ENCODE measurements around the gene OTOP1.
"Not testable (repeated sequence)": the region's sequence is repeated elsewhere in the genome, so short reads cannot be mapped to it uniquely, and the experiment has no call there.

OTOP1 gene

DNA sequence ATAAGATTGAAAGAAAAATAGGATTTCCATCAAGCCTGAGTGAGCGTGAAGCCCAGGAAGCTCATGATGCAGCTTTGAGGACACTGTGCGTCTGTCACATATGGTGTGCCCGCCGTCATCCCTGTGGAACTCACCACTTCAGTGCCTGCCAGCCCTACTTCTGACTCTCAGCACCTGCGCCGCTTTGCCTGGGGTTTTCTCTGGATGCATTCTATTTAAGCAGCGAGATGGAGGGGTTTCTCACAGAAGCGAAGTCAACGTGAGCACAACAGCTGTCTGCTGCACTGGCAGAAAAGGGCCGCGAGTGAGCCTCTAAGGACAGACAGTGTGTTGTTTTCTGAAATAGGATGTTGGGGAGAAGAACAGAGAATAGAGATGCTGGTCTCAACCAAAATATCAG is 27.5 kb upstream of the OTOP1 start:
- H3K79me2 ChIP-seq (ENCODE audit: insufficient read depth, low read length), result no peaks in the 10 kb centered on the region
- no peaks in the 10 kb centered on the region for H4K20me1 ChIP-seq (ENCODE audit: insufficient read depth, low read length)
- H3K36me3 ChIP-seq (ENCODE audit: insufficient read depth, low read length), result no peaks in the 10 kb centered on the region
- no peak overlapping the region for H3K4me3 ChIP-seq (ENCODE audit: low read depth, low read length, poor library complexity, severe bottlenecking)
- H2AFZ ChIP-seq (ENCODE audit: low read length), result no peak overlapping the region
- no peaks in the 10 kb centered on the region for H3F3A ChIP-seq (ENCODE audit: insufficient read depth, low read length)
- H3K9ac ChIP-seq (ENCODE audit: low read length), result no peak overlapping the region
- no peaks in the 10 kb centered on the region for H3K9me2 ChIP-seq (ENCODE audit: low read depth, low read length)
- H3K27me3 ChIP-seq (ENCODE audit: insufficient read depth, low read length), result no peaks in the 10 kb centered on the region
- H3K4me2 ChIP-seq (ENCODE audit: low read length), result no peak overlapping the region
- no peak for TF ChIP-seq EZH2 (IDR thresholded peaks at IDR 0.05; ENCODE audit: borderline replicate concordance, low read length)
- TF ChIP-seq, protein P1, sequence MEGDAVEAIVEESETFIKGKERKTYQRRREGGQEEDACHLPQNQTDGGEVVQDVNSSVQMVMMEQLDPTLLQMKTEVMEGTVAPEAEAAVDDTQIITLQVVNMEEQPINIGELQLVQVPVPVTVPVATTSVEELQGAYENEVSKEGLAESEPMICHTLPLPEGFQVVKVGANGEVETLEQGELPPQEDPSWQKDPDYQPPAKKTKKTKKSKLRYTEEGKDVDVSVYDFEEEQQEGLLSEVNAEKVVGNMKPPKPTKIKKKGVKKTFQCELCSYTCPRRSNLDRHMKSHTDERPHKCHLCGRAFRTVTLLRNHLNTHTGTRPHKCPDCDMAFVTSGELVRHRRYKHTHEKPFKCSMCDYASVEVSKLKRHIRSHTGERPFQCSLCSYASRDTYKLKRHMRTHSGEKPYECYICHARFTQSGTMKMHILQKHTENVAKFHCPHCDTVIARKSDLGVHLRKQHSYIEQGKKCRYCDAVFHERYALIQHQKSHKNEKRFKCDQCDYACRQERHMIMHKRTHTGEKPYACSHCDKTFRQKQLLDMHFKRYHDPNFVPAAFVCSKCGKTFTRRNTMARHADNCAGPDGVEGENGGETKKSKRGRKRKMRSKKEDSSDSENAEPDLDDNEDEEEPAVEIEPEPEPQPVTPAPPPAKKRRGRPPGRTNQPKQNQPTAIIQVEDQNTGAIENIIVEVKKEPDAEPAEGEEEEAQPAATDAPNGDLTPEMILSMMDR (IDR thresholded peaks at IDR 0.05; ENCODE audit: low read length), result no peak
- no peaks in the 10 kb centered on the region for H3K9me3 ChIP-seq (ENCODE audit: low read length)
- no peaks in the 10 kb centered on the region for H3K4me1 ChIP-seq (ENCODE audit: insufficient read depth, low read length, severe bottlenecking)
- H3K27ac ChIP-seq (ENCODE audit: low read depth, low read length, poor library complexity, severe bottlenecking), result no peak overlapping the region

DNA sequence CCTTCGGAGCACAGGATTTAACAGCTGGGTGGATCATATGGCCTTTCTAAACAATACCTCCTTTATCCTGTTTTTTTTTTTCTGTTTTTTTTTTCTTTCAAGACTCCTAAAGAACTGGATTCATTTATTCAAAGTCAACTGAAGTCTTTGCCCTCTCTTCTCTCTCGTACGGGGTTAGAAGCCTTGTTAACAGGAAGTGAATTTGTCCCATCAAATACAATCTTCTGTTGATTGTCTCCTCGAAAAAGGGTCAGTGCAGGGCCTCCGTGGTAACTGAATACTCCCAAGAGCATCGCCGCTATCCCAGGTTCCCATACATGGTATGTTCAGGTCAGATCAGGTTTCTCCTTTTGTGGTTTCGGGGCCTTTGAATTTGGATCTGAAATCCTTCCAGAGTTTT is 23.1 kb upstream of the OTOP1 start:
- Histone ChIP-seq H4K20me1 (ENCODE audit: insufficient read depth, low read length) (no peaks in the 10 kb centered on the region), H3K79me2 (ENCODE audit: insufficient read depth, low read length) (0 out of 2 replicates have a peak, but pooled peaks cover 5% of the 10 kb centered on the region), H3K4me1 (ENCODE audit: insufficient read depth, low read length, severe bottlenecking) (peaks cover 14% of the 10 kb centered on the region), H3K9me3 (ENCODE audit: low read length) (no peaks in the 10 kb centered on the region), H3K36me3 (ENCODE audit: insufficient read depth, low read length) (0 out of 2 replicates have a peak, but pooled peaks cover 4% of the 10 kb centered on the region), H3K4me2 (ENCODE audit: low read length) (no peak overlapping the region), H3K27ac (ENCODE audit: low read depth, low read length, poor library complexity, severe bottlenecking) (no peak overlapping the region), H2AFZ (ENCODE audit: low read length) (no peak overlapping the region), H3K4me3 (ENCODE audit: low read depth, low read length, poor library complexity, severe bottlenecking) (no peak overlapping the region), H3K9ac (ENCODE audit: low read length) (no peak overlapping the region), H3K27me3 (ENCODE audit: insufficient read depth, low read length) (no peaks in the 10 kb centered on the region), H3F3A (ENCODE audit: insufficient read depth, low read length) (no peaks in the 10 kb centered on the region), H3K9me2 (ENCODE audit: low read depth, low read length) (no peaks in the 10 kb centered on the region)
- TF ChIP-seq, protein P1 (IDR thresholded peaks at IDR 0.05; ENCODE audit: low read length), result no peak
- no peak for TF ChIP-seq EZH2 (IDR thresholded peaks at IDR 0.05; ENCODE audit: borderline replicate concordance, low read length)

DNA sequence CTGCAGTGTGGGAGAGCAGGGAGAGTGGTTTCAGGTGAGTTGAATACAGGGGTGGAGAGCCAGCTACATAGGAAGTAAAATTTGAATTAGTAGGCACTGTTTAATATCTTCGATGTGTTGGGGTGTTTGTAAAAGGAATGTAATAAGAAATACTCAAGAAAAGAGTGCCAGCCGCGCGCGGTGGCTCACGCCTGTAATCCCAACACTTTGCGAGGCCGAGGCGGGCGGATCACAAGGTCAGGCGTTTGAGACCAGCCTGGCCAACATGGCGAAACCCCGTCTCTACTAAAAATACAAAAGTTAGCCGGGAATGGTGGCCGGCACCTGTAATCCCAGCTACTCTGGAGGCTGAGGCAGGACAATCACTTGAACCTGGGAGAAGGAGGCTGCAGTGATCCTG is 22.6 kb upstream of the OTOP1 start:
- H3K9ac ChIP-seq (ENCODE audit: low read length); H3K4me2 ChIP-seq (ENCODE audit: low read length): not testable (repeated sequence)
- H3K4me1 ChIP-seq (ENCODE audit: insufficient read depth, low read length, severe bottlenecking), result peaks cover 14% of the 10 kb centered on the region

DNA sequence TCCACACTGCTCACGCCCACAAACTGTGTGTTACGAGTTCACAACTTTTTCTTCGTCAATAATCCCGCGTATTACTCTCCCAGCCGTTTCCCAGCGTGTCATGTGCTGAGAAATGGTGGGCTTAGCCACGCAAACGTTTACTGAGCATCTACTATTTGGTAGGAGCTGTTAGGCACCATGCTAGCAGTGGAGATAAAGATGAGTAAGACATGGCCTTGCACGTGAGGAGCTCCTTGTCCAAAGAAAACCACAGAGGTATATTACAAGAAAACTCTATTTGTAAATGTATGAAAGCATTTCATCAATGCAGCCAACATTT is 22.1 kb upstream of the OTOP1 start:
- no peaks in the 10 kb centered on the region for H3K9me2 ChIP-seq (ENCODE audit: low read depth, low read length)
- H3K4me3 ChIP-seq (ENCODE audit: low read depth, low read length, poor library complexity, severe bottlenecking), result peak overlapping the region; percentile 84
- TF ChIP-seq, protein P1 (IDR thresholded peaks at IDR 0.05; ENCODE audit: low read length), result no peak
- peak overlapping the region; percentile 57 for H3K27ac ChIP-seq (ENCODE audit: low read depth, low read length, poor library complexity, severe bottlenecking)
- H3K4me1 ChIP-seq (ENCODE audit: insufficient read depth, low read length, severe bottlenecking), result peaks cover 14% of the 10 kb centered on the region
- 0 out of 2 replicates have a peak, but pooled peaks cover 5% of the 10 kb centered on the region for H3K79me2 ChIP-seq (ENCODE audit: insufficient read depth, low read length)
- H3K36me3 ChIP-seq (ENCODE audit: insufficient read depth, low read length), result peaks cover 11% of the 10 kb centered on the region; the same call in 1 of the 2 replicates
- no peaks in the 10 kb centered on the region for H4K20me1 ChIP-seq (ENCODE audit: insufficient read depth, low read length)
- H3K27me3 ChIP-seq (ENCODE audit: insufficient read depth, low read length), result no peaks in the 10 kb centered on the region
- no peaks in the 10 kb centered on the region for H3F3A ChIP-seq (ENCODE audit: insufficient read depth, low read length)
- H2AFZ ChIP-seq (ENCODE audit: low read length), result no peak overlapping the region; the same call in 1 of the 2 replicates
- peak overlapping the region; percentile 89 for H3K9ac ChIP-seq (ENCODE audit: low read length)
- peak overlapping the region; percentile 96 for H3K4me2 ChIP-seq (ENCODE audit: low read length)
- no peaks in the 10 kb centered on the region for H3K9me3 ChIP-seq (ENCODE audit: low read length)

More for the DNA sequence above, 22.6 kb upstream of the OTOP1 start:
- not testable (repeated sequence) for H3K9me2 ChIP-seq (ENCODE audit: low read depth, low read length); H3K27ac ChIP-seq (ENCODE audit: low read depth, low read length, poor library complexity, severe bottlenecking); H3F3A ChIP-seq (ENCODE audit: insufficient read depth, low read length); H3K4me3 ChIP-seq (ENCODE audit: low read depth, low read length, poor library complexity, severe bottlenecking); H3K36me3 ChIP-seq (ENCODE audit: insufficient read depth, low read length); H3K79me2 ChIP-seq (ENCODE audit: insufficient read depth, low read length); H3K9me3 ChIP-seq (ENCODE audit: low read length); H3K27me3 ChIP-seq (ENCODE audit: insufficient read depth, low read length); H4K20me1 ChIP-seq (ENCODE audit: insufficient read depth, low read length); H2AFZ ChIP-seq (ENCODE audit: low read length)

Measured in OCI-LY1 (cell line).